ENCODE data around the gene ADGRD2. TPM values are rescaled to one million over a fixed set of nuclear protein-coding genes. Genes with fewer than 3 reads are reported as not detected.
A peak's percentile ranks its signal among the peaks of the same experiment; 100 is the strongest.
"Not testable (repeated sequence)": the region's sequence is repeated elsewhere in the genome, so short reads cannot be mapped to it uniquely, and the experiment has no call there.

The ADGRD2 gene
- total RNA-seq, 1 donor from 2014 or later: not detected

- Histone ChIP-seq H3K27me3 (ENCODE audit: control insufficient read depth in 3 of 3, insufficient read depth in 3 of 3, low read length in 3 of 3) (peaks cover 0 to 8% (median 0%) of the 10 kb centered on the region in 3 donors), H3K9me3 (ENCODE audit: control insufficient read depth in 3 of 3, low read length in 3 of 3) (peaks cover 0 to 4% (median 0%) of the 10 kb centered on the region in 3 donors), H3K36me3 (ENCODE audit: control insufficient read depth in 3 of 3, insufficient read depth in 3 of 3, low read length in 3 of 3) (no peaks in the 10 kb centered on the region), H3K4me1 (ENCODE audit: control insufficient read depth in 3 of 3, insufficient read depth in 3 of 3, low read length in 3 of 3) (peaks cover 0 to 4% (median 3%) of the 10 kb centered on the region in 3 donors), H3K4me3 (ENCODE audit: low read length in 3 of 3) (no peak overlapping the region), H3K27ac (ENCODE audit: low read depth, low read length) (no peak overlapping the region), H3K9ac (ENCODE audit: low read depth in 1 of 3, low read length in 3 of 3) (no peak overlapping the region)
Observed at GRCh38 chr9:124419832-124420489, 30.3 kb upstream of the ADGRD2 start.

- Histone ChIP-seq H3K9ac (ENCODE audit: low read depth in 1 of 3, low read length in 3 of 3) (no peak overlapping the region), H3K27me3 (ENCODE audit: control insufficient read depth in 3 of 3, insufficient read depth in 3 of 3, low read length in 3 of 3) (peaks cover 0 to 8% (median 0%) of the 10 kb centered on the region in 3 donors), H3K36me3 (ENCODE audit: control insufficient read depth in 3 of 3, insufficient read depth in 3 of 3, low read length in 3 of 3) (no peaks in the 10 kb centered on the region), H3K27ac (ENCODE audit: low read depth, low read length) (no peak overlapping the region), H3K4me1 (ENCODE audit: control insufficient read depth in 3 of 3, insufficient read depth in 3 of 3, low read length in 3 of 3) (no peaks in the 10 kb centered on the region), H3K9me3 (ENCODE audit: control insufficient read depth in 3 of 3, low read length in 3 of 3) (no peaks in the 10 kb centered on the region), H3K4me3 (ENCODE audit: low read length in 3 of 3) (no peak overlapping the region)
Observed at GRCh38 chr9:124420991-124421543, 29.2 kb upstream of the ADGRD2 start.

- no peaks in the 10 kb centered on the region for H3K9me3 ChIP-seq (ENCODE audit: control insufficient read depth in 3 of 3, low read length in 3 of 3)
- no peak overlapping the region for H3K9ac ChIP-seq (ENCODE audit: low read depth in 1 of 3, low read length in 3 of 3)
- no peak overlapping the region for H3K27ac ChIP-seq (ENCODE audit: low read depth, low read length)
- H3K36me3 ChIP-seq (ENCODE audit: control insufficient read depth in 3 of 3, insufficient read depth in 3 of 3, low read length in 3 of 3): no peaks in the 10 kb centered on the region
- no peak overlapping the region for H3K4me3 ChIP-seq (ENCODE audit: low read length in 3 of 3)
- H3K27me3 ChIP-seq (ENCODE audit: control insufficient read depth in 3 of 3, insufficient read depth in 3 of 3, low read length in 3 of 3): peaks cover 0 to 8% (median 0%) of the 10 kb centered on the region in 3 donors
- H3K4me1 ChIP-seq (ENCODE audit: control insufficient read depth in 3 of 3, insufficient read depth in 3 of 3, low read length in 3 of 3): no peaks in the 10 kb centered on the region
Observed at GRCh38 chr9:124423155-124423554, 27.1 kb upstream of the ADGRD2 start.

GRCh38 chr9:124423591-124423990, 26.7 kb upstream of the ADGRD2 start:
- peaks cover 0 to 8% (median 0%) of the 10 kb centered on the region in 3 donors for H3K27me3 ChIP-seq (ENCODE audit: control insufficient read depth in 3 of 3, insufficient read depth in 3 of 3, low read length in 3 of 3)
- H3K4me3 ChIP-seq (ENCODE audit: low read length in 3 of 3): no peak overlapping the region
- no peak overlapping the region for H3K9ac ChIP-seq (ENCODE audit: low read depth in 1 of 3, low read length in 3 of 3)
- H3K36me3 ChIP-seq (ENCODE audit: control insufficient read depth in 3 of 3, insufficient read depth in 3 of 3, low read length in 3 of 3): no peaks in the 10 kb centered on the region
- H3K27ac ChIP-seq (ENCODE audit: low read depth, low read length): no peak overlapping the region
- H3K9me3 ChIP-seq (ENCODE audit: control insufficient read depth in 3 of 3, low read length in 3 of 3): no peaks in the 10 kb centered on the region
- H3K4me1 ChIP-seq (ENCODE audit: control insufficient read depth in 3 of 3, insufficient read depth in 3 of 3, low read length in 3 of 3): no peaks in the 10 kb centered on the region

GRCh38 chr9:124425733-124426132, 24.5 kb upstream of the ADGRD2 start:
- H3K27me3 ChIP-seq (ENCODE audit: control insufficient read depth in 3 of 3, insufficient read depth in 3 of 3, low read length in 3 of 3); H3K4me1 ChIP-seq (ENCODE audit: control insufficient read depth in 3 of 3, insufficient read depth in 3 of 3, low read length in 3 of 3); H3K9ac ChIP-seq (ENCODE audit: low read depth in 1 of 3, low read length in 3 of 3); H3K4me3 ChIP-seq (ENCODE audit: low read length in 3 of 3); H3K9me3 ChIP-seq (ENCODE audit: control insufficient read depth in 3 of 3, low read length in 3 of 3); H3K36me3 ChIP-seq (ENCODE audit: control insufficient read depth in 3 of 3, insufficient read depth in 3 of 3, low read length in 3 of 3); H3K27ac ChIP-seq (ENCODE audit: low read depth, low read length): not testable (repeated sequence)

- peaks cover 0 to 8% (median 0%) of the 10 kb centered on the region in 3 donors for H3K27me3 ChIP-seq (ENCODE audit: control insufficient read depth in 3 of 3, insufficient read depth in 3 of 3, low read length in 3 of 3)
Observed at GRCh38 chr9:124426361-124426760, 23.9 kb upstream of the ADGRD2 start.

GRCh38 chr9:124427281-124427680, 23.0 kb upstream of the ADGRD2 start:
- Histone ChIP-seq H3K27me3 (ENCODE audit: control insufficient read depth in 3 of 3, insufficient read depth in 3 of 3, low read length in 3 of 3) (peaks cover 0 to 10% (median 0%) of the 10 kb centered on the region in 3 donors), H3K4me1 (ENCODE audit: control insufficient read depth in 3 of 3, insufficient read depth in 3 of 3, low read length in 3 of 3) (peaks cover 0 to 5% (median 0%) of the 10 kb centered on the region in 3 donors), H3K36me3 (ENCODE audit: control insufficient read depth in 3 of 3, insufficient read depth in 3 of 3, low read length in 3 of 3) (no peaks in the 10 kb centered on the region), H3K9ac (ENCODE audit: low read depth in 1 of 3, low read length in 3 of 3) (no peak overlapping the region), H3K9me3 (ENCODE audit: control insufficient read depth in 3 of 3, low read length in 3 of 3) (no peaks in the 10 kb centered on the region), H3K4me3 (ENCODE audit: low read length in 3 of 3) (no peak overlapping the region), H3K27ac (ENCODE audit: low read depth, low read length) (no peak overlapping the region)

More at GRCh38 chr9:124426361-124426760, 23.9 kb upstream of the ADGRD2 start:
- H3K27ac ChIP-seq (ENCODE audit: low read depth, low read length): no peak overlapping the region
- H3K4me1 ChIP-seq (ENCODE audit: control insufficient read depth in 3 of 3, insufficient read depth in 3 of 3, low read length in 3 of 3): peaks cover 0 to 5% (median 0%) of the 10 kb centered on the region in 3 donors
- H3K36me3 ChIP-seq (ENCODE audit: control insufficient read depth in 3 of 3, insufficient read depth in 3 of 3, low read length in 3 of 3): no peaks in the 10 kb centered on the region
- H3K4me3 ChIP-seq (ENCODE audit: low read length in 3 of 3): no peak overlapping the region
- H3K9me3 ChIP-seq (ENCODE audit: control insufficient read depth in 3 of 3, low read length in 3 of 3): no peaks in the 10 kb centered on the region
- H3K9ac ChIP-seq (ENCODE audit: low read depth in 1 of 3, low read length in 3 of 3): no peak overlapping the region

- H3K27ac ChIP-seq (ENCODE audit: low read depth, low read length): no peak overlapping the region
- H3K36me3 ChIP-seq (ENCODE audit: control insufficient read depth in 3 of 3, insufficient read depth in 3 of 3, low read length in 3 of 3): no peaks in the 10 kb centered on the region
- peaks cover 0 to 4% (median 0%) of the 10 kb centered on the region in 3 donors for H3K27me3 ChIP-seq (ENCODE audit: control insufficient read depth in 3 of 3, insufficient read depth in 3 of 3, low read length in 3 of 3)
- peak overlapping the region in 1 of 3 donors; percentile 49 for H3K4me3 ChIP-seq (ENCODE audit: low read length in 3 of 3)
- no peaks in the 10 kb centered on the region for H3K9me3 ChIP-seq (ENCODE audit: control insufficient read depth in 3 of 3, low read length in 3 of 3)
- H3K9ac ChIP-seq (ENCODE audit: low read depth in 1 of 3, low read length in 3 of 3): peak overlapping the region in 1 of 3 donors; percentile 45
- peaks cover 0 to 5% (median 0%) of the 10 kb centered on the region in 3 donors for H3K4me1 ChIP-seq (ENCODE audit: control insufficient read depth in 3 of 3, insufficient read depth in 3 of 3, low read length in 3 of 3)
Observed at GRCh38 chr9:124428751-124429529, 21.3 kb upstream of the ADGRD2 start.

- Histone ChIP-seq H3K4me3 (ENCODE audit: low read length in 3 of 3) (peak overlapping the region in 1 of 3 donors; percentile 49), H3K9me3 (ENCODE audit: control insufficient read depth in 3 of 3, low read length in 3 of 3) (no peaks in the 10 kb centered on the region), H3K27me3 (ENCODE audit: control insufficient read depth in 3 of 3, insufficient read depth in 3 of 3, low read length in 3 of 3) (peaks cover 0 to 2% (median 0%) of the 10 kb centered on the region in 3 donors), H3K36me3 (ENCODE audit: control insufficient read depth in 3 of 3, insufficient read depth in 3 of 3, low read length in 3 of 3) (no peaks in the 10 kb centered on the region), H3K4me1 (ENCODE audit: control insufficient read depth in 3 of 3, insufficient read depth in 3 of 3, low read length in 3 of 3) (peaks cover 0 to 5% (median 0%) of the 10 kb centered on the region in 3 donors), H3K9ac (ENCODE audit: low read depth in 1 of 3, low read length in 3 of 3) (no peak overlapping the region), H3K27ac (ENCODE audit: low read depth, low read length) (no peak overlapping the region)
Observed at GRCh38 chr9:124429530-124429867, 20.8 kb upstream of the ADGRD2 start.

- no peak overlapping the region for H3K4me3 ChIP-seq (ENCODE audit: low read length in 3 of 3)
- H3K9me3 ChIP-seq (ENCODE audit: control insufficient read depth in 3 of 3, low read length in 3 of 3): peaks cover 0 to 5% (median 0%) of the 10 kb centered on the region in 3 donors
- no peaks in the 10 kb centered on the region for H3K4me1 ChIP-seq (ENCODE audit: control insufficient read depth in 3 of 3, insufficient read depth in 3 of 3, low read length in 3 of 3)
- H3K27me3 ChIP-seq (ENCODE audit: control insufficient read depth in 3 of 3, insufficient read depth in 3 of 3, low read length in 3 of 3): peaks cover 0 to 19% (median 12%) of the 10 kb centered on the region in 3 donors
- no peak overlapping the region for H3K27ac ChIP-seq (ENCODE audit: low read depth, low read length)
- no peaks in the 10 kb centered on the region for H3K36me3 ChIP-seq (ENCODE audit: control insufficient read depth in 3 of 3, insufficient read depth in 3 of 3, low read length in 3 of 3)
- H3K9ac ChIP-seq (ENCODE audit: low read depth in 1 of 3, low read length in 3 of 3): no peak overlapping the region
Observed at GRCh38 chr9:124436320-124436719, 13.9 kb upstream of the ADGRD2 start.

Measured in skeletal muscle tissue (tissue), 4 donors.